Activated CD4-positive, alpha-beta T cell treated with anti-CD3 and anti-CD28 coated beads, Interleukin-2, amount 50 U/mL, for 4 hours (primary cell): ENCODE measurements around the gene ADM5.
A peak's percentile ranks its signal among the peaks of the same experiment; 100 is the strongest.

Experiments
- DNase-seq, 2 experiments: peaks; one replicate each; pipeline ENCODE4 v3.0.0-alpha.2; 2020

ADM5 gene

DNA sequence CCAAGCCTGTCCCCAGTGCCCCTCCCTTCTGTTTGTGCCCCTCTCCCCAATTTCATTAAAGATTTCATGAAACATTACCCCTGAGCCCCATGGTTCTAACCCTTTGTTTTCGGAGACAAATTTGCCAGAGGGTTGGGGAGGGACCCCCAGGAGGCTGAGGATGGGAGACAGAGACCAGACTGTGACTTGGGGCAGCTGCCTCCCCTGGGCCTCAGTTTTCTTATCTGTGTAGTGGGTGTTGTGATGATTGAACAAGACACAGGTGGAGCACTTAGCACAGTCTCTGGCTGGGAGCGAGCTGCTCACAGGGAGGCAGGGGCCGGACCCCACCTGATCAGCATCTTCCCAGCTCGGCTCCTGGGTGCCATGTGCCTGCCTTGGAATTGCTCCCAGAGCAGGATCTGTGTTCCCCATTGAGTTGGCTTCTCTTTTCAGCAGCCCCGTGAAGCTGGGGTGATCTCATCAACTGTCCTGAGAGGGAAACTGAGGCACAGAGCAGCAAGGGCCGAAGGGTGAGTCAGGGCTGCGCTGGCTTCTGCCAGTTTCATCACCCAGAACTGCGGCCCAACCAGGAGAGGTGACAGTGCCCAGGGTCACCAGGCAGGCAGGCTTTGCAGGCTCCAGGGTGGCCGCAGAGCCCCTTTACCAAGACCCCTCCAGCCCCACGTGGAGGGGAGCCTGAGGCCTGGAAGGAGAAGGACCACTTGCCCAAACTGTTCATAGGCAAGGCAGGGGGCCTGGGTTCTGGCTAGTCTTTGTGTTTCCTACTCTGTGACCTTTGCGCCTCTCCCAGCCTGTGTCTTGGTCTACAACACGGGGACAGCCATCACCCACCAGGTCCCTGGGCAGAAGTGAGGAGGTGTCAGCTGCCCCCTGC is 30.6 kb upstream of the ADM5 start:
- DNase-seq, result no peak

DNA sequence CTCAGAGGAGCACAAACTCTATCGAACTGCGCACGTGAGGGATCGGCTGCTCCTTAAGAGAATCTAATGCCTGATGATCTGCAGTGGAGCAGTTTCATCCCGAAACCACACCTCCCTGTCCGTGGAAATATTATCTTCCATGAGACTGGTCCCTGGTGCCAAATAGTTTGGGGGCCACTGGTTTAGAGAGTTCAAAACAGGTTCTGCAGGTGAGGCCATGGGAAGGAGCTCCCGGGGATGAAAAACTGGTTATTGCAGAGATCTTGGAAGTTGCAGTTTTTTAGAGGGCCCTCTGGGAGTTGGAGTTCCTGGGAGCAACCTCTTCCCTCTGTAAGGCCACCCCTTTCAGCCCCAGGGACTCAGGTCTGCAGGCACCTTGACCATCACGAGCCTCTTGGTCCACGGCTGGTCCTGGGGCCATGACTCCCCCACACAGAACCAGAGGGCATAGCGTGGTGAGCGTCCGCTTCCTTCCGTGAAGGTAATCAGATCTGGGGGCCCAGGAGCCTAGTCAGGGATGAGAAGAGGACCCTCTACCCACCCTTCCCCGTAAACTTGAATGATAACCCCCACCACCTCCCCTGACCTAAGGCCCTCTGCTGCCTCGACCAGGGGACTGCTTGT is 28.9 kb upstream of the ADM5 start:
- no peak for DNase-seq

DNA sequence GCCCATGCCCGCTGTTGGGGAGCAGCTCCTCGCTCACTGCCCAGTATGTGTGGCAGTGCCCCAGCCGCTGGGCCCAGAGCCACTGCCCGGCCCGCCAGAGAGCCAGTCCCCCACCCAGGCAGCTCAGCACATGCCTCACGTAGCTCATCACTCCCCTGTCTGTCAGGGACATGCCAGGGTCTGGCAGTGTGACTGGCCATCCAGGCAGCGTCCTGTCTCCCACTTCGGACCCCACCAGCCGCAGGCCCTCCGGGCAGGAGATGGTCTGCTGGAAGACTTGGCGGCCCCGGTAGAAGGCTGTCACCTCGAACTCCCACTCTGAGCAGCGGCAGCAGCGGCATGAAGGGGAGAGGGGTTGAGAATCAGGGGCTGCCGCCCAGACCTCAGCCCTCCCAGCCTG is 27.4 kb upstream of the ADM5 start:
- no peak for DNase-seq

DNA sequence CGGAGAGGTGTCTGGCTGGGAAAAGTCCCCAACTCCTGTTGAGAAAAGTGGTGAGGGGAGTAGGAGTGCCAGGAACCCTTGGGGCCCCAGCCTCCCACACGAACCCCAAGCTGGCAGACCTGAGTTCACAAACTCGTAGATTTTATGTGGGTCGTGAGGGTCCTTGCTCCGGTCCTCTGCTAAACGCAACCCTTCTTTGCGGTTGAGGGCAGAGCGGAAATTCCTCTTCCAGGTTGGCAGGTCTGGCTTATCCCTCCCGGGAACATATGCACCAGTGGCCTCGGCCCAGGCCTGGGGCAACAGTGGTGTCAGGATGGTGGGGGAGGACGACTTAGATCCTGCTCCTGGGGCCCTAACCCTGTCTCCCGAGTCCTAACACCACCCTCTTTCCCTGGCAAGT is 26.2 kb upstream of the ADM5 start:
- no peak for DNase-seq

DNA sequence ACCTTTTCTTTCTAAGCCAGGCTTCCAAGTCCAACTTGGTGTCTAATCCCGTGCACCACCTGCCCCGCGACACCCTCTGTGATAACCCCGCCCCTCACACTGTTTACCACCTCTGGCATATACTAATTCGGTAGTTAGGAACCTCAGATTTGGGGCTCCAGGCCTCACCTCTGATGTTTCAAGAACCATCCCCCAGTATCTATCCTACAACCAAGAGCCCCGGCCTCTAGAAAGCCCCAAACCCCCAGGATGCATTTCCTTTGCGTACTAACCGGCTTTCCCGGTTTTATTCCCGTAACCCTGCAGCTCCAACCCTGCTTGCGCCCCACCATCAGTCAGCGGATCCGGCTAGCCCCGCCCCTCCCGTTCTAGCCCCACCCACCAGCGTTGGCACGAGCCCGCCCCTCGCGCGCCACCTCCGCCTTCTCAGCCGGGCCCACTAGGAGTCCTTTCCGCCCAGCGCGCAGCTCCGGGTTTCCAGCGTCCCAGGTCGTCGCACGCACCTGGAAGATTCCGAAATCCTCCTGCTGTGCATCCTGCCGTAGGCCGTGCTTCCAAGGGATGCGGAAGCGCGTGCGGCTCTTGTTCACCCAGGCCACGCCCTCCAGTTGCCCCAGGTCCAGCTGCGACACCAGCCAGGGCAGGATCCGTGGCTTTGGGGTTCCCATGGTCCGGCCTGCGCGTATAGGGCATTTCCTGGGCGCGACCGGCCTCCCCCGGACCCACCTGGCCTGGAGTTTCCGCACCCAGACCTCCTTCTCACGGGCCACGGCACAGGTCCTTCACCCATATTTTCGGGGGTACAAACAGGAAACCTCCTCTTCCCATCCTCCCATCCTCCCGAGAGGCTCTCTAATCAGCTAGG is 25.0 kb upstream of the ADM5 start:
- peak; percentile 92 to 95 for DNase-seq

DNA sequence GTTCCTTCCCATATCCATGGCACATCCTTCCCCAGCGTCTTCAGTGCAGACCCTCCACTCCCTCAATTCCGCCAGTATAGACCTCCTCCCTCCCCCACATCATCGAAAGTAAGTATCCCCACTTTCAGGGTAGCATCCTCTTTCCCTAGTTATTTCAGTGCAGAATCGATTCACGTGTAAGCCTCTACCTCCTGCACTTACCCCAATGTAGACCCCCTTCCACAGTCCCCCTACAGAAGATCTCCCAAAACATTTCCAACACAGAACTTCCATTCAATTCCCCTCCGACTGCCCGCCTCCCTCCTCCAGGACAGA is 24.4 kb upstream of the ADM5 start:
- no peak for DNase-seq

DNA sequence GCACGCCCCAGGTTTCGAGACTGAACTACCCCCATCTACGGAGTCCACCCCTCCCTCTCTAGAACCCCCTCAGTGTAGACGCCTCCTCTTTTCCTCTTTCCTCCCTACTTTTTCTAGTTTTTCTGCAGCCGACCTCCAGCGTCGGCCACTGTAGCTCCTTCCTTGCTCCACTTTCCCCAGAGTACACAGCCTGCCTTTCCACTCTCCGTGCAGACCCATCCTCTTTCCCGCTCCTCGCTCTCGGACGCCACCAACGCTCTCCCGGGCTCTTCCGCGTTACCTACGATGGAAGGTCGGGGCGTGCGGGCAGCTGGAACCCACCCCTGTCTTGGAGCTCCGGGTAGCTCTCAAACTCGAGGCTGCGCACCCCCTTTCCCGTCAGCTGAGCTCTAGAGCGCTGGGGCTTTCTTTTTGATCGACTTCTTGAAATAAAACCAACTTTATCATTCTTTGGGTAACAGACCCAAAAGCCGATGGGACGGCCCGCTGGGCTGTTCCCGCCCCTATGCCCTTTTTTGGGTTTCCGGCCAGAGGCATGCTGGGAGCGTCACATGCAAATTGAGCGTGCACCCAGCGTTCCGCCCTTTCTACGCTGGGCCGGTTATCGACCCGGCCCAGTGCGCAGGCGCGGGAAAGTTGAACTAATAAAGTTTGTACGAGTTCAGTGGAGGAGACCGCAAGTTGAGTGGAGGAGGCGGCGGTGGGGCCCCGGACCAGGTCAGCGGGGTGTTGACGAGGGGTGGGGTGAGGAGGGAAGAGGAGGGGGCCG is 23.9 kb upstream of the ADM5 start, which contains the start of the genes BCL2L12 and IRF3:
BCL2L12 (plus strand) TSS at position 583 of the 769 bp plus-strand sequence. CDS start 760 bp downstream, outside the sequence.
IRF3 (minus strand) TSS at position 507 of the 769 bp plus-strand sequence. CDS start 1,019 bp downstream, outside the sequence.
- peak; percentile 99 for DNase-seq

DNA sequence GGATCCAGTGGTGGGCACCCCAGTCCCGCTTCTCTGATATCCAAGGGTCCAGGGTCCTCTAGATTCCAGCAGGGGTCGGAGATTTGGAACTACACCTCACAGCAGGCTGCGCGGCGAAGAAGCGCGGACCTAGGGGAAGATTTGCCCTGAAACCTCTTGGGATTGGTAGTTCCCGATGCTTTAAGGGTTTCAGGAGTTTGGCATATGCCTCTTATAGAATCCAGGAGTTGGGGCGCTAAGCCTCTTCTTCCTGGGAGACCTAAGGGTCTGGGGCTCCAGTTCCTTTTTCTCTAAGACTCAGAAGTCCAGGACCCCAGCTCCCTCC is 23.3 kb upstream of the ADM5 start:
- DNase-seq, result no peak

DNA sequence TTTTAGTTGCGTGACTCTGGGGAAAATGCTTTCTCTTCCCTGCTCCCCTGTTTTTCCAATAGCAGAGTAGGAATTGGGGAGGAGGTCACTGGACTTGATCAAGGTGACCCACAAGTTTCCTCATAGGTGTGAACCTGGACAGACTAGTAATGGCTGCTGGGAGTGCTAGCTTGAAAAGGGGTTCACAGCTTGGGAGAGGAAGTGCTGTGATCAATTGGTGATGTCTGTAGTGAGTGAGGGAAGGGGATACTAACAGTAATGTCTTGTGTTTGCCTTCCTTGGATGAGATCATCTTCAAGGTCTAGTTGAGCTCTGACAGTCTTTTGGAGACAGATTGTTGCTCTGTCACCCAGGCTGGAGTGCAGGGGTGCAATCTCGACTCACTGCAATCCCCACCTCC is 21.9 kb upstream of the ADM5 start:
- no peak for DNase-seq

DNA sequence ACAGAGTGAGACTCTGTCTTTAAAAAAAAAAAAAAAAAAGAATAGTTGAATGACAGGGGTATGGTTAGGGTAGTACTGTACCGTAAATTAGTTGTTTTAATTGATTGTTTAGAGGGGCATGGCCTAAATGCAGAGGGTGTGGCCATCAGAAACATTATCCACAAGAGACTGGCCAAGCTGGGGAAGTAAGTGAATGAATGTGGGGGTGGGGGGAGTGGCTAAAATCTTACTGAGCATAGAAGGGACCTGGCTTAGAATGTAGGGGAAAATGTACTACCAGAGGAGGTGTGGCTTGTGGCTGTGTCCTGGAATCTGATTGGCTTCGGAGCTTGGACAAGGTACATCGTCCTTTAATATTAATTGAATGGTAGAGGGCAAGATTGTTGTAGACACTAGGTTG is 19.9 kb upstream of the ADM5 start:
- no peak for DNase-seq

DNA sequence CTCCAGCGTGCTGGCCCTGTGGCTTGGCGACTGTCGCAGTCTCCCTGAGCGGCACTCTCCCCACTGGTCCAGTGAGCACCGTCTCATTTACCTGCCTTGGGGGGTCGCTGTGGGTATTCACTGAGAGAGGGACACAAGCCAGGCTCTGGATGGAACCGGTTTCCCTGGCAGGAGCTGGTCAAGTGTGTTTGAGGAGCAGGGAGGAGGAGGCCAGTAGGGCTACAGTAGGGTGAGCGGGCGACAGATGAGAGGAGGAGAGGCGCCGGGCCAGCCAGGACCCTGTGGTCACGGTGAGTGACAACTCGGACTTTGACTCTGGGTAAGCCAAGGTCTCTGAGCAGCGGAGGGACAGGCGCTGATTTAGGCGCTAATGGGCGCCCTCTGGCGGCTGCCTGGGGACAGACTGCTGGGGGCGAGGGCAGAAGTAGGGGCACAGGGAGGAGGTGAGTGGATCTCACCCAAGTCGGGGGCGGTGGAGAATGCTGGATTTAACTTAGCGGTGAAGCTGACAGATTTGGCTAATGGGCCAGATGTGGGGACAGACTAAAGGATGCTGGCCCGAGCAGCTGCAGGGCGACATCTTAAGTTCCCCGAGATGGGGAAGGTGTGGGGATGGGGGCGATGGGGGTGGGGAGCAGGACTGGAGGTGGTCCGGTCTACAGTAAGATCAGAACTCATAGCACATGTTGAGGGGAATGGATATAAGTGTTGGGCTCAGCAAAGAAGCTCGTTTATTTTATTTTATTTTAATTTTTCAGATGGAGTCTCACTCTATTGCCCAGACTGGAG is 17.1 kb upstream of the ADM5 start:
- peak; percentile 69 to 73 for DNase-seq

DNA sequence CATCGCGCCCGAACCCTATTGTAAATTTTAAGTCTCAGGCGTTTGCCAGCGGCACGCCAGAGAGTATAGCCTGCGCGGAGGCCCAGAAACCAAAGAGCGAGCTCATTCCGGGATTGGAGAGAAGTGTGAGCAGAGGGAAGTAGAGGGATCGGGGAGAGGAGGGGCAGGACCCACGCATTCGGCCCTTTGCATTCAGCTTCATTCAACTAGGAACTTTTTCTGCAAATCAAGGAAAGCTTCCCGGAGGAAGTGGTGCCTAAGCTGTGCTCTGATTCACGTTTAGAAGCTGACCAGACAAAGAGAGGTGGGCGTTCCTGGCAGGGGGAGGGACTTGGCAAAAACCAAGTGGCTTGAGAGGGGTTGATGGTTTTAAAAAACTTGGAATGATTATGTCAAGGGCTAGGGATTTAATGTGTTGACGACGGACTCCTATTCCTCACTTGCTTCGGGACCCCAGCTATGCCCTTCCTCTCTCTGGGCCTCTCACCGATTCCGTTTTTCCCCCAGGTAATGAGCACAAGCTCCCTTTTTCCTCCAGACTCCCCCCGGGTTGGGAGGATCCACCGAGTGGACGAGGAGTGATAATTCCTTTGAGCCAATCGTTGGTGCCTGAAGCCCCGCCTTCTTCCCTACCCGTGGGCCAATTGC is 13.1 kb upstream of the ADM5 start:
- no peak for DNase-seq

DNA sequence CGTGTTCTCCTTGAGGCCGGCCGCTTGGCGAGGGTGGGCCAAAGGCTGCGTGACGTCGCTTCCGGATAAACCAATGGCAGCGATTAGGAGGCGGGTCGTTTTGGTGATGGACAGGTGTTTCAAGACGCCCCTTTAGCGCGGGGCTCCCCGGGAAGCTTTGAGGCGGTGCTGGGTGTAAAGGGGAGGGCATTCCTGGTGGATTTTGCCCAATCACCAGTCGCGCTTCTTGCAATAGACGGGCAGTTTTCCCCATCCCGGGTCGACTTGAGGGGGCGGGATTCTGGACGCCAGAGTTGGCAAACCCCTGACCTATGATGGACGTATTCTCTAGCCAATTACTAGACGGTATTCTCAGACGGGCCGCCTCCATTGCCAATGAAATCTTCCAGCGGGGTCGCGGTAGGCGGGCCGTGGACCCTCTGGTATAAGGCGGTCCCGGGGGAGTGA is 12.6 kb upstream of the ADM5 start:
- DNase-seq, result peak; percentile 98

DNA sequence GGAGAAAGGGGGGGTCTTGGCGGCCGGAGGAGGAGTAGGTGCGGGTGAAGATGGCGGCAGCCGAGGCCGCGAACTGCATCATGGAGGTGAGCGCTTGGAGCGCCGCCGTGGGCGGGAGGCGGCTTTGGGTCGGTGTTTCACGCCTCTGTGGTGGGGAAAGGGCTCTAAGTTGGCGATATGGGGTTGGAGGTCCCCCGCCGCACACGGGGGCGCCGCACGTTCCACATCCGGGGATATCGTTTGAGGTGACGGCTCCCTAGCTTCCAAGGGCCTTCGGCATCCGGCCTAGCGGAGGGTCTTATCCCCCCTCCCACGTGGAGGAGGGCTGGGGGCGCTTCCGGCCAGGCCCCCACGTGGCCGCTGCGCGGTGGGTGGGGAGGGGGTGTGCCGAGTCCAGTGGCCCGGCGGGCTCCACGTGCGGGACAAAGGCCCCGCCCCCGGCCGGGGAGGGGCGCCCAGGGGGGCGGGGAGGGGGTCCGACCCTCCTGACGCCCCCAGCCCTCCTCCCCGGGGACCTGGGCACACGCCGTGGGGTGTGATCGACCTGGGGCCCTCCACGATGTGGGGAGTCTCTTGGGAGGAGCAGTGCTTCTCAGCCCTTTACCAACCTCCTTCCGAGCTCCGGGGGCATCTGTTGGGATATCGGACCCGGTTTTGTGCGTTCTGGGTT is 12.0 kb upstream of the ADM5 start, which contains the start of gene PRMT1:
PRMT1 (plus strand) TSS at position 41 of the 670 bp plus-strand sequence; CDS start at position 51, 10 bp downstream.
- DNase-seq, result peak in 1 of 2 experiments; percentile 49

DNA sequence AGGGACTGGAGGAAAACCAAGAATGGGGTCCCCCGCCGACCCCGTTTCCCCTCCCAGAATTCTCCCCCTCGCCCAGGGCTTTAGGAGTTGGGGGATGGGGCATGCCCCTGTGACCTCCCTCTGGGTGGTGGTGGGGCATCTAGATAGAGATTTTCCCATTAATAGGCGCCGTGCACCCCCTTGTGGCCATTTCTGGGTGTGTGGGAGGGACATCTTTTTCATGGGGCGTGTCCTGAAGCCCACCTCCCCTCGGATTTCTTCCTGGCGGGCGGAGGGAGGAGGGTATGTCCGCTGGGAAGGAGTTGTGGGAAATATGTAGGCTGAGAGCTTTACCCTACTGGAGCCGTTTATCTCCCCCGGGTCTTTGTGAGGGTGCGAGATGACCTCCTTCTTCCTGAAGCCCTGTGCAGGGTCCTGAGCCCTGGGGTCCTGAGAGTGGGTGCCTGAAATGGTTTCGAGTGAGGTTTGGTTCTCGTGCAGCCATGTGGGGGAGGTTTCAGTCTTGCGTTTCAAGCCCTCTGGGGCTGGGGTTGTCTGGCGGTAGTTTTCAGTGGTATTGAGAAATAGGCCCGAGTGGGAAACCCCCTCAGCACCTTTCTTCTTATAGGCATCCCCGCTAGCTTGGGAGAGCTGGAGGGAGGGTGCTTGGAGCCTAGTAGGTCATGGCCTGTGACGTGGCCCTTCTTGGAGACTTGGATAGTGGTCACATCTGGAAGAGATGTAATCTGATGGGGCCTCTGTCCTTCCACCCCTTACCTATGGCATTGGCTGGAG is 11.3 kb upstream of the ADM5 start:
- peak; percentile 82 to 83 for DNase-seq

DNA sequence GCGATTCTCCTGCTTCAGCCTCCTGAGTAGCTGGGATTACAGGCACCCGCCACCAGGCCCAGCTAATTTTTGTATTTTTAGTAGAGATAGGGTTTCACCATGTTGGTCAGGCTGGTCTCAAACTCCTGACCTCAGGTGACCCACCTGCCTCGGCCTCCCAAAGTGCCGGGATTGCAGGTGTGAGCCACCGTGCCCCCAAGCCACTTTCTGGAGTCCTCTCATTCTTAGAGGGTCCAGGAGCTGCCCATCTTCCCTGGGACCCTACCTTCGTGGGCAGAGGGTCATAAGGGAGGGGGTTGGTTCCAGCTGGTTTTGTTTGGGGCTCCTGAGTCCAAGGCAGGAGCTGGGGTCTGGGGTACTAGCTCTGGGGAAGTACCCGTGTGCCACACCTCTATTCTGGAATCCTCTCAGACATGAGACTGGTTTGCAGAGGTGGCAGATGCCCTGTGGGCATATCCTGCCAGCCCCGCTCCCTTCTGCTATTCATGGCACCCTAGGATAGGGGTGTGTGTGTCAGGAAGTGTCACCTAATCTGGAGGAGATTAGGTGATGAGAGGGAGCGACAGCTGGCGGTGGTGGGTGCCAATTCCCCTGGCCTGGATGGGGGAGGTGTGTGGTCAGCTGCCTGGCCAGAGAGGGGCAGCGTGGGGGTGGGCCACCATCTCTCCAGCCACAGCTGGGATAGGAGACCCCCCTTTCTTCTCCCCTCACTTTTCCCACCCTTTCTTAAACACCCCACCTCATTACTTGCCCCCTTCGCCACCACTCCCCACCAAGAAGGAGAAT is 10.2 kb upstream of the ADM5 start:
- no peak for DNase-seq

DNA sequence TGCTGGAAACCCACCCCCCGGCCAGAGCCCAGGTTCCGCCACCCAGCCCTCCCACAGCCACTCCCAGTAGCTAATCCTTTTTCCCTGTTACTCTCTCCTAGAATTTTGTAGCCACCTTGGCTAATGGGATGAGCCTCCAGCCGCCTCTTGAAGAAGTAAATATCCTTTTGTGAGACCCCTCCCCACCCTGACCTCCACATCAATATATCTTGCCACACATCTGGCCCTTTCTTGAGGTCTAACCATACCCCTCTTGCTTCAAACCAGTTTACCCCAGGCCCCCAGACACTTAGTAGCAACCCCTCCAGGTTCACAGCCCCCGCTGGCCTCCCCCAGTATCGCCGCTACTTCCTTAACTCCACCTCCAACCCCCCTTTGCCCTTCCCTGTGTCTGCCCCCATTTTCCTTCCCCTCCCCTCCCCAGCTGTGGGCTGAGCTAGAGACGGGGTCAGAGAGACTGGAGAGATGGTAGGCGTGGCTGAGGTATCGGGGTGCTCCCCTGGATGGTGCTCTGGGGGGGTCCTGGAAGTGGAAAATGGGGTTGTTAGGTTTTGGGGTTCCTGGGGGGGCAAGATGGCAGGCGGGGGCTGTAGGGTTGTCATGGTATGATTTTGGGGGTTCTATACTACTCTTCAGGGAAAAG is 9.5 kb upstream of the ADM5 start:
- DNase-seq, result no peak
